Endothelial cell of hepatic sinusoid (primary cell): ENCODE results near the gene C10orf95.
"Not testable (repeated sequence)": the region's sequence is repeated elsewhere in the genome, so short reads cannot be mapped to it uniquely, and the experiment has no call there.

Source experiments
- in situ Hi-C: cut with HindIII; loops from 2 replicates; pipeline ENCODE4 v1.10.0; 2017; ENCODE audit warnings: low sequenced_read_pairs

Gene C10orf95

GRCh38 chr10:102467318-102467717 lies 16.0 kb upstream of the C10orf95 start:
- in situ Hi-C loops: loop anchor here (10.0 kb wide), 1 partner anchor 243 kb away; the partner anchor contains the start of gene ELOVL3

- in situ Hi-C loops: loop anchor here (10.0 kb wide), 1 partner anchor 241 kb away; the partner anchor contains the start of gene ELOVL3
Observed at GRCh38 chr10:102465466-102465865, 14.1 kb upstream of the C10orf95 start.

GRCh38 chr10:102463983-102464382 lies 12.6 kb upstream of the C10orf95 start:
- in situ Hi-C loops: loop anchor here (10.0 kb wide), 1 partner anchor 239 kb away; the partner anchor contains the start of gene ELOVL3

- in situ Hi-C loops: loop anchor here (10.0 kb wide), 1 partner anchor 238 kb away; the partner anchor contains the start of gene ELOVL3
Observed at GRCh38 chr10:102462512-102463054, 11.2 kb upstream of the C10orf95 start.

GRCh38 chr10:102461187-102462054 lies 10.1 kb upstream of the C10orf95 start:
- in situ Hi-C loops: loop anchor here (10.0 kb wide), 1 partner anchor 237 kb away; the partner anchor contains the start of gene ELOVL3

- in situ Hi-C loops: loop anchor here (10.0 kb wide), 1 partner anchor 236 kb away; the partner anchor contains the start of gene ELOVL3
Observed at GRCh38 chr10:102460836-102461186, 9.5 kb upstream of the C10orf95 start.

- in situ Hi-C loops: no loop called here
Observed at GRCh38 chr10:102458656-102459055, 7.3 kb upstream of the C10orf95 start.

- in situ Hi-C loops: no loop called here
Observed at GRCh38 chr10:102457591-102458150, 6.3 kb upstream of the C10orf95 start.

GRCh38 chr10:102455893-102456471 lies 4.6 kb upstream of the C10orf95 start:
- in situ Hi-C loops: no loop called here

- in situ Hi-C loops: not testable (repeated sequence)
Observed at GRCh38 chr10:102454662-102455487, 3.5 kb upstream of the C10orf95 start.

- in situ Hi-C loops: no loop called here
Observed at GRCh38 chr10:102453502-102453901, 2.2 kb upstream of the C10orf95 start.

GRCh38 chr10:102452672-102453340 lies 1.5 kb upstream of the C10orf95 start:
- in situ Hi-C loops: no loop called here

- in situ Hi-C loops: no loop called here
Observed at GRCh38 chr10:102450374-102451104, 804 bp downstream of the C10orf95 start.

- in situ Hi-C loops: no loop called here
Observed at GRCh38 chr10:102450124-102450373, 1.3 kb downstream of the C10orf95 start.

GRCh38 chr10:102449321-102450123 lies 1.8 kb downstream of the C10orf95 start:
- in situ Hi-C loops: no loop called here

- in situ Hi-C loops: loop anchor here (5.0 kb wide), 1 partner anchor 37 kb away; no protein-coding TSS in a partner anchor
Observed at GRCh38 chr10:102444851-102445250, 6.5 kb downstream of the C10orf95 start.

GRCh38 chr10:102438374-102438773 lies 13.0 kb downstream of the C10orf95 start:
- in situ Hi-C loops: no loop called here

GRCh38 chr10:102437515-102437914 lies 13.8 kb downstream of the C10orf95 start:
- in situ Hi-C loops: no loop called here

GRCh38 chr10:102436312-102436711 lies 15.0 kb downstream of the C10orf95 start:
- in situ Hi-C loops: no loop called here
